ELF-1 (cell line): ENCODE data around the gene PUS3.
"Not testable (repeated sequence)": the region's sequence is repeated elsewhere in the genome, so short reads cannot be mapped to it uniquely, and the experiment has no call there.

Source experiments
- DNase-seq: peaks from one replicate; pipeline ENCODE4 v3.0.0-alpha.2; 2016; ENCODE audit warnings: low read depth, low spot score

PUS3 gene

GRCh38 chr11:125869521-125869920 lies 33.5 kb downstream of the PUS3 start:
- no peak for DNase-seq

GRCh38 chr11:125865354-125865753 lies 37.7 kb downstream of the PUS3 start:
- not testable (repeated sequence) for DNase-seq

GRCh38 chr11:125862786-125863185 lies 40.2 kb downstream of the PUS3 start:
- not testable (repeated sequence) for DNase-seq

GRCh38 chr11:125857670-125858069 lies 45.3 kb downstream of the PUS3 start:
- DNase-seq = not testable (repeated sequence)

- no peak for DNase-seq
Observed at GRCh38 chr11:125846188-125846587, 56.8 kb downstream of the PUS3 start.
